HUES64 (cell line): ENCODE results near the gene DLGAP1.

Experiments used
- H3K27ac ChIP-seq: 2 replicates; pipeline ENCODE4 v1.7.0; 2013; ENCODE audit warnings: low read depth, low read length, inconsistent platforms
- H3K27me3 ChIP-seq: 2 replicates; pipeline ENCODE4 v1.6.1; 2013; ENCODE audit warnings: mild to moderate bottlenecking, low read length; ENCODE audit not compliant: insufficient read depth
- H3K36me3 ChIP-seq: 2 replicates; pipeline ENCODE4 v1.6.1; 2013; ENCODE audit warnings: mild to moderate bottlenecking, low read length; ENCODE audit not compliant: insufficient read depth
- H3K4me1 ChIP-seq: 2 replicates; pipeline ENCODE4 v1.6.1; 2013; ENCODE audit warnings: mild to moderate bottlenecking, low read length, moderate library complexity; ENCODE audit not compliant: insufficient read depth
- H3K4me3 ChIP-seq: 2 replicates; pipeline ENCODE4 v1.5.1; 2013; ENCODE audit warnings: mild to moderate bottlenecking, low read length, moderate library complexity
- H3K9ac ChIP-seq: 2 replicates; pipeline ENCODE4 v1.6.1; 2013; ENCODE audit warnings: mild to moderate bottlenecking, low read depth, low read length
- H3K9me3 ChIP-seq: 2 replicates; pipeline ENCODE4 v1.6.1; 2013; ENCODE audit warnings: low read depth, low read length; ENCODE audit not compliant: insufficient read depth
- WGBS: fragments of 150-250, 120-280 bp; methylation state at CpG from one replicate; pipeline ENCODE4 v1.1.7; 2013; ENCODE audit warnings: missing lambda C conversion rate; 5-methylcytosine and 5-hydroxymethylcytosine counted together

The DLGAP1 gene

DNA sequence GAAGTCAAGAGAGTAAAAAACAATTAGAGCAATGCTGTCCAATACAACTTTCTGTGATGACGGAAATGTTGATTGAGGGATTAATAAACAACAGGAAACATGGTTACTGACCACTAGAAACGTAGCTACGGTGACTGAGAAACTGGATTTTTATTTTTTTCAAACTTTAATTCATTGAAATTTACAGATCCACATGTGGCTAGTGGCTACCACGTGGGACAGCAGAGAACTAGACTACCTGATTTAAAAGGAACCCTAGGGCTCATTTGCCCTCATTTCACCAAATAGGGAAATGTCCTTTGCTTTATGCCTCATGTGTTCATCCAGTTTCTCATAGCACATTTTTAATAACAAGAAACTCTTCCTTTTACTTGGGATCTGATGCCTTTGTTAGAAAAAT, 592.1 kb downstream of the DLGAP1 start:
- Histone ChIP-seq H3K27me3 (no peaks in the 10 kb centered on the region), H3K36me3 (no peaks in the 10 kb centered on the region)
- WGBS: 95% methylated on average over 4 of the region's 4 CpGs

GRCh38 chr18:3861495-3861894, 593.6 kb downstream of the DLGAP1 start:
- no peak overlapping the region for H3K9ac ChIP-seq
- no peaks in the 10 kb centered on the region for H3K36me3 ChIP-seq
- H3K4me1 ChIP-seq: no peaks in the 10 kb centered on the region
- no peak overlapping the region for H3K4me3 ChIP-seq
- WGBS: 100% methylated on average over 1 of the region's 1 CpG
- no peak overlapping the region for H3K27ac ChIP-seq
- no peaks in the 10 kb centered on the region for H3K27me3 ChIP-seq
- H3K9me3 ChIP-seq: no peaks in the 10 kb centered on the region

More for the DNA sequence above, 592.1 kb downstream of the DLGAP1 start:
- no peak overlapping the region for H3K9ac ChIP-seq
- peaks cover 9% of the 10 kb centered on the region for H3K4me1 ChIP-seq
- H3K9me3 ChIP-seq: no peaks in the 10 kb centered on the region
- no peak overlapping the region for H3K4me3 ChIP-seq
- H3K27ac ChIP-seq: no peak overlapping the region

GRCh38 chr18:3857544-3857943, 597.6 kb downstream of the DLGAP1 start:
- H3K9me3 ChIP-seq: no peaks in the 10 kb centered on the region
- no peaks in the 10 kb centered on the region for H3K4me1 ChIP-seq
- no peaks in the 10 kb centered on the region for H3K36me3 ChIP-seq
- H3K27me3 ChIP-seq: no peaks in the 10 kb centered on the region
- no peak overlapping the region for H3K27ac ChIP-seq
- H3K9ac ChIP-seq: no peak overlapping the region
- WGBS: 91% methylated on average over 1 of the region's 1 CpG
- no peak overlapping the region for H3K4me3 ChIP-seq

GRCh38 chr18:3855966-3856365, 599.1 kb downstream of the DLGAP1 start:
- Histone ChIP-seq H3K27ac (no peak overlapping the region), H3K9ac (no peak overlapping the region), H3K4me3 (no peak overlapping the region), H3K27me3 (no peaks in the 10 kb centered on the region), H3K4me1 (no peaks in the 10 kb centered on the region), H3K9me3 (no peaks in the 10 kb centered on the region), H3K36me3 (no peaks in the 10 kb centered on the region)
- WGBS: 94% methylated on average over 3 of the region's 3 CpGs

- Histone ChIP-seq H3K27me3 (no peaks in the 10 kb centered on the region), H3K9me3 (no peaks in the 10 kb centered on the region), H3K9ac (no peak overlapping the region), H3K36me3 (no peaks in the 10 kb centered on the region), H3K27ac (no peak overlapping the region), H3K4me1 (no peaks in the 10 kb centered on the region), H3K4me3 (no peak overlapping the region)
- 94% methylated on average over 2 of the region's 2 CpGs for WGBS
Observed at GRCh38 chr18:3852321-3852720, 602.8 kb downstream of the DLGAP1 start.

DNA sequence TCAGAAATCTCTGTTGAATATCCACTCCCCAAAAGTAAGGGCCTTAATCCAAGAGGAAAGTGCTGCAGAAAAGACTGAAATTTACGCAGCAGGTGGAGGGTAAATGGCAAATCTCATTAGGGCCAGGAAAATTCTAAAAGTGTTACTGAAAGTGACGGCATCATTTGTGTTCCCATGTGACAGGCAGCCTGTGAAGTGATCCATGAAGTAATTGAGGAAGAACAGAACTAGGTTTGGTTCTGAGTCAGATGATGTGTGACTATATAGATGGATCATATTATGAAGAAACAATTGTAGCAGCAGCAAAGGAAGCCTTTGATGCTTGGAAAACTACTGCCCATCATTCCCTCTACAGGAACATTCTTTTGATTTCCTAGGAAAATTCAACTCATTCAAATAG, 603.9 kb downstream of the DLGAP1 start:
- WGBS: 93% methylated on average over 2 of the region's 2 CpGs
- Histone ChIP-seq H3K9me3 (no peaks in the 10 kb centered on the region), H3K9ac (no peak overlapping the region)

GRCh38 chr18:3848316-3848715, 606.8 kb downstream of the DLGAP1 start:
- Histone ChIP-seq H3K27ac (no peak overlapping the region), H3K4me1 (no peaks in the 10 kb centered on the region), H3K36me3 (no peaks in the 10 kb centered on the region), H3K4me3 (no peak overlapping the region), H3K9me3 (no peaks in the 10 kb centered on the region), H3K27me3 (no peaks in the 10 kb centered on the region), H3K9ac (no peak overlapping the region)
- 98% methylated on average over 3 of the region's 3 CpGs for WGBS

More for the DNA sequence above, 603.9 kb downstream of the DLGAP1 start:
- Histone ChIP-seq H3K4me3 (no peak overlapping the region), H3K4me1 (no peaks in the 10 kb centered on the region), H3K27me3 (no peaks in the 10 kb centered on the region), H3K27ac (no peak overlapping the region), H3K36me3 (no peaks in the 10 kb centered on the region)

GRCh38 chr18:3845161-3845560, 609.9 kb downstream of the DLGAP1 start:
- H3K9ac ChIP-seq: no peak overlapping the region
- WGBS: 92% methylated on average over 2 of the region's 2 CpGs
- H3K27me3 ChIP-seq: no peaks in the 10 kb centered on the region
- no peaks in the 10 kb centered on the region for H3K9me3 ChIP-seq
- no peak overlapping the region for H3K4me3 ChIP-seq
- peaks cover 6% of the 10 kb centered on the region; the same call in 1 of the 2 replicates for H3K4me1 ChIP-seq
- H3K36me3 ChIP-seq: no peaks in the 10 kb centered on the region
- H3K27ac ChIP-seq: no peak overlapping the region

- Histone ChIP-seq H3K9ac (no peak overlapping the region), H3K9me3 (no peaks in the 10 kb centered on the region), H3K36me3 (no peaks in the 10 kb centered on the region), H3K4me1 (peaks cover 24% of the 10 kb centered on the region), H3K4me3 (no peak overlapping the region), H3K27me3 (no peaks in the 10 kb centered on the region), H3K27ac (no peak overlapping the region)
- WGBS: 94% methylated on average over 2 of the region's 2 CpGs
Observed at GRCh38 chr18:3842844-3843243, 612.3 kb downstream of the DLGAP1 start.

DNA sequence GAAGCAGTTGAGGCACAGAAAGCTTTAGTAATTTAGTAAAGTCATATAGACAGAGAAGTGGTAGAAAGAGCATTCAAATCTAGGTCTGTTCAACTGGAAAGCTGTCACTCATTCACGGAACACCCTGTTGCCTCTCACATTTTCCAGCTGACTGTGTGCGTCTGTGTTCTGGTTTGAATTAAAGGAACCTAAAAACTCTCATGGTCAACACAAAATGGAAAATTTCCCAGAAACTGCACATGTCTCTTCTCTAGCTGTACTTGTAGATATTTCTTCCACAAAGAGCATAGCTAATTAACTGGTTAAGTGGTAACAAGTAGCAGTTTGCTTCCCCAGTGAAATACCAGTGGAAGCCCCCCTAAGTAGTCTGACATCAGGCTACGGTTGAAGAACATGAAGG, 614.3 kb downstream of the DLGAP1 start:
- no peak overlapping the region for H3K27ac ChIP-seq
- no peak overlapping the region for H3K4me3 ChIP-seq
- H3K9me3 ChIP-seq: no peaks in the 10 kb centered on the region
- no peaks in the 10 kb centered on the region for H3K27me3 ChIP-seq
- H3K36me3 ChIP-seq: no peaks in the 10 kb centered on the region
- WGBS: 97% methylated on average over 3 of the region's 3 CpGs
- peaks cover 35% of the 10 kb centered on the region for H3K4me1 ChIP-seq
- H3K9ac ChIP-seq: no peak overlapping the region

GRCh38 chr18:3839581-3839981, 615.5 kb downstream of the DLGAP1 start:
- H3K9ac ChIP-seq: no peak overlapping the region
- H3K4me3 ChIP-seq: no peak overlapping the region; the same call in 1 of the 2 replicates
- H3K4me1 ChIP-seq: peaks cover 35% of the 10 kb centered on the region
- H3K27ac ChIP-seq: no peak overlapping the region
- H3K36me3 ChIP-seq: no peaks in the 10 kb centered on the region
- no peaks in the 10 kb centered on the region for H3K9me3 ChIP-seq
- H3K27me3 ChIP-seq: no peaks in the 10 kb centered on the region
- 74% methylated on average over 2 of the region's 2 CpGs for WGBS
